Gastroesophageal sphincter (tissue), 3 donors: ENCODE measurements around the gene UBQLN4.

Experiments used
- CTCF ChIP-seq, 4 experiments: fragments of 200-600 bp in 2 of 4; fragments of 450-650 bp in 2 of 4; sonication (generic) in 1 of 4; IDR thresholded peaks; one replicate each; pipeline ENCODE4 v1.5.1; 2017 to 2019; ENCODE audit warnings: antibody characterized with exemption in 4 of 4, mild to moderate bottlenecking in 2 of 4, moderate library complexity in 2 of 4
- POLR2A ChIP-seq, 2 donors: fragments of 450-650 bp; IDR thresholded peaks; one replicate each; pipeline ENCODE4 v1.6.1; 2017; ENCODE audit warnings: antibody characterized with exemption in 2 of 2, mild to moderate bottlenecking in 2 of 2, moderate library complexity in 1 of 2

- TF ChIP-seq CTCF (IDR thresholded peaks at IDR 0.05) (no peak), POLR2A (IDR thresholded peaks at IDR 0.05) (no peak)
These were observed 20.6 kb downstream of the UBQLN4 start for GRCh38 chr1:156033011-156033410.
